Lower leg skin (tissue), 3 donors: ENCODE results near the gene SERPINA9.

Experiments
- POLR2A ChIP-seq, 2 donors: fragments of 450-650 bp; IDR thresholded peaks; one replicate each; pipeline ENCODE4 v1.6.1; 2016 to 2017; ENCODE audit warnings: antibody characterized with exemption in 2 of 2, mild to moderate bottlenecking in 1 of 2, moderate library complexity in 1 of 2
- TF ChIP-seq, protein P1 (sequence below), 3 donors: fragments of 450-650 bp; IDR thresholded peaks; one replicate each; pipeline ENCODE4 v1.5.1; 2016; ENCODE audit warnings: antibody characterized with exemption in 3 of 3, mild to moderate bottlenecking in 3 of 3, moderate library complexity in 2 of 3

DNA sequence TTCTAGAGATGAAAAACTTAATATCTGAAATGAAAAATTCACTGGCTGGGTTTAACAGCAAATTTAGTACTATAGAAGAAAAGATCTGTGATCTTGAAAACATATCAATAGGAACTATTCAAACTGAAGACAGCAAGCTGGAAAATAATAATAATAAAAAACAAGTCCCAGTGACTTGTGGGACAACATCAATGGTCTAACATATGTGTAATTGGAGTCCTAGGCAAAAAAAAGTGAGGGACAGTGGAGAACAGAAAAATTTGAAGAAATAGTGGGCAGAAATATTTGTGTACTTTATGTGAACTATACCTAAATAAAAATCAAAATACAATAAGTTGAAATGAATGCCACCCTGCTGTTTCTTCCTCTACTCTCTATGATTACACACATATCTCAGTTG lies 2.4 kb upstream of the SERPINA9 start:
- TF ChIP-seq, protein P1, sequence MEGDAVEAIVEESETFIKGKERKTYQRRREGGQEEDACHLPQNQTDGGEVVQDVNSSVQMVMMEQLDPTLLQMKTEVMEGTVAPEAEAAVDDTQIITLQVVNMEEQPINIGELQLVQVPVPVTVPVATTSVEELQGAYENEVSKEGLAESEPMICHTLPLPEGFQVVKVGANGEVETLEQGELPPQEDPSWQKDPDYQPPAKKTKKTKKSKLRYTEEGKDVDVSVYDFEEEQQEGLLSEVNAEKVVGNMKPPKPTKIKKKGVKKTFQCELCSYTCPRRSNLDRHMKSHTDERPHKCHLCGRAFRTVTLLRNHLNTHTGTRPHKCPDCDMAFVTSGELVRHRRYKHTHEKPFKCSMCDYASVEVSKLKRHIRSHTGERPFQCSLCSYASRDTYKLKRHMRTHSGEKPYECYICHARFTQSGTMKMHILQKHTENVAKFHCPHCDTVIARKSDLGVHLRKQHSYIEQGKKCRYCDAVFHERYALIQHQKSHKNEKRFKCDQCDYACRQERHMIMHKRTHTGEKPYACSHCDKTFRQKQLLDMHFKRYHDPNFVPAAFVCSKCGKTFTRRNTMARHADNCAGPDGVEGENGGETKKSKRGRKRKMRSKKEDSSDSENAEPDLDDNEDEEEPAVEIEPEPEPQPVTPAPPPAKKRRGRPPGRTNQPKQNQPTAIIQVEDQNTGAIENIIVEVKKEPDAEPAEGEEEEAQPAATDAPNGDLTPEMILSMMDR (IDR thresholded peaks at IDR 0.05) = no peak
- no peak for TF ChIP-seq POLR2A (IDR thresholded peaks at IDR 0.05)
